HepG2 (cell line): ENCODE results near the gene CREG2. TPM values are rescaled to one million over a fixed set of nuclear protein-coding genes. Genes with fewer than 3 reads are reported as not detected.

Experiments used
- ATF4 ChIP-seq, 2 experiments: fragments of 450-650 bp in 1 of 2; sonication (generic) in 1 of 2; formaldehyde crosslinking; IDR thresholded peaks; 2 replicates each; pipeline versions ENCODE4 v1.5.0 to v1.8.0; 2020 to 2022; ENCODE audit warnings: mild to moderate bottlenecking in 1 of 2, missing genetic modification reagents in 1 of 2
- GMEB1 ChIP-seq: sonication (generic); formaldehyde crosslinking; IDR thresholded peaks from 2 replicates; pipeline ENCODE4 v1.5.1; 2020; ENCODE audit warnings: missing genetic modification reagents, mild to moderate bottlenecking, borderline replicate concordance
- KLF9 ChIP-seq: IDR thresholded peaks from 2 replicates; pipeline ENCODE4 v1.6.1; 2016; ENCODE audit warnings: low read depth
- MAFF ChIP-seq: IDR thresholded peaks from 2 replicates; pipeline ENCODE4 v1.6.1; 2011; ENCODE audit warnings: low read depth, low read length, improper control_type of control experiment
- PRPF4 ChIP-seq: fragments of 200-400 bp; formaldehyde crosslinking; IDR thresholded peaks from 2 replicates; pipeline ENCODE4 v1.6.1; 2016; ENCODE audit warnings: low read length, low read depth; ENCODE audit not compliant: poor library complexity, severe bottlenecking
- SAP130 ChIP-seq: IDR thresholded peaks from 2 replicates; pipeline ENCODE4 v1.6.1; 2016; ENCODE audit warnings: low read depth
- TCF7 ChIP-seq: sonication (generic); IDR thresholded peaks from 2 replicates; pipeline ENCODE4 v1.6.1; 2016; ENCODE audit warnings: antibody characterized with exemption, low read depth
- THRA ChIP-seq: sonication (generic); formaldehyde crosslinking; IDR thresholded peaks from 2 replicates; pipeline ENCODE4 v1.4.0; 2020; ENCODE audit warnings: missing genetic modification reagents, borderline replicate concordance
- USF2 ChIP-seq, 2 experiments: sonication (generic) in 1 of 2; formaldehyde crosslinking in 1 of 2; IDR thresholded peaks; 2 replicates each; pipeline versions ENCODE4 v1.5.1 to v1.6.1; 2011 to 2020; ENCODE audit warnings: borderline replicate concordance in 1 of 2, low read depth in 1 of 2, low read length in 1 of 2, mild to moderate bottlenecking in 1 of 2, missing genetic modification reagents in 1 of 2, moderate library complexity in 1 of 2
- ZBTB8A ChIP-seq: sonication (generic); formaldehyde crosslinking; IDR thresholded peaks from 2 replicates; pipeline ENCODE4 v1.4.0; 2020; ENCODE audit warnings: mild to moderate bottlenecking, low read depth, missing genetic modification reagents, borderline replicate concordance
- ZNF501 ChIP-seq: sonication (generic); formaldehyde crosslinking; IDR thresholded peaks from 2 replicates; pipeline ENCODE4 v1.5.1; 2020; ENCODE audit warnings: mild to moderate bottlenecking, moderate library complexity, missing genetic modification reagents
- ZNF503 ChIP-seq: sonication (generic); formaldehyde crosslinking; IDR thresholded peaks from 2 replicates; pipeline ENCODE4 v1.4.0; 2020; ENCODE audit warnings: missing genetic modification reagents
- ZNF879 ChIP-seq: sonication (generic); formaldehyde crosslinking; IDR thresholded peaks from 2 replicates; pipeline ENCODE4 v1.8.1; 2023; ENCODE audit warnings: missing genetic modification reagents
- polyA plus RNA-seq, 8 experiments: library from polyadenylated mRNA; depleted of rRNA in 3 of 8; stranded (reverse) in 7 of 8; unstranded in 1 of 8; fragments of >200 nt; fragmentation: Illumina TruSeq in 4 of 8; extraction: Trizol in 4 of 8; gene quantifications; 2 replicates each; pipeline versions ENCODE4 v1.2.1 to v1.2.3, GENCODE V29; 2011 to 2016; ENCODE audit warnings: low read depth in 4 of 8, missing spikeins in 1 of 8, mixed read lengths in 1 of 8; ENCODE audit not compliant: insufficient read depth in 1 of 8
- total RNA-seq, 5 experiments: library from RNA; depleted of rRNA; stranded (reverse); fragments of >200 nt; fragmentation: Illumina TruSeq; extraction: Trizol; gene quantifications; 2 replicates each; pipeline ENCODE4 v1.2.3, GENCODE V29; 2016; ENCODE audit warnings: low read depth in 1 of 5

The CREG2 gene
- total and polyA plus RNA-seq, 2 of the 13 experiments (the other 11 are each of a cell fraction or from before 2014, with no cell fraction given) = 0.18 to 0.26 TPM

- TF ChIP-seq THRA (CRISPR knock-in tag) (peak; percentile 53), GMEB1 (peak; percentile 77), ZNF501 (CRISPR knock-in tag) (peak; percentile 97), TCF7 (no peak), KLF9 (CRISPR knock-in tag) (peak; percentile 69), ATF4 (CRISPR knock-in tag; IDR thresholded peaks at IDR 0.05) (peak in 1 of 2 experiments; percentile 75; a peak in 2 of 4 replicates), USF2 (IDR thresholded peaks at IDR 0.05; ENCODE audit: low read depth, low read length) (no peak), USF2 (CRISPR knock-in tag; IDR thresholded peaks at IDR 0.05; ENCODE audit: borderline replicate concordance) (no peak; the same call in 1 of the 2 replicates), MAFF (peak; percentile 37; the same call in 1 of the 2 replicates), ZNF503 (peak; percentile 57), SAP130 (CRISPR knock-in tag) (peak; percentile 94), ZBTB8A (no peak), PRPF4 (no peak), ZNF879 (CRISPR knock-in tag) (peak; percentile 43; the same call in 1 of the 2 replicates)
Measured at GRCh38 chr2:101308432-101309210, 78.7 kb downstream of the CREG2 start, which contains the start of gene RNF149 (continued).
